Measurements from ENCODE around the gene MAP3K4. TPM values are rescaled to one million over a fixed set of nuclear protein-coding genes. Genes with fewer than 3 reads are reported as not detected.

The MAP3K4 gene
- total RNA-seq, 4 donors from 2014 or later, result 34.9 to 113 (median 52.3) TPM

GRCh38 chr6:161137320-161137719, 145.8 kb downstream of the MAP3K4 start:
- Histone ChIP-seq H3K36me3 (no peaks in the 10 kb centered on the region), H3K4me3 (replicated peaks in 1 of 3) (no peak overlapping the region), H3K27ac (no peak overlapping the region), H3K4me1 (peaks cover 6 to 16% of the 10 kb centered on the region in 2 donors), H3K9me3 (no peaks in the 10 kb centered on the region), H3K27me3 (no peaks in the 10 kb centered on the region)
- 93 to 95% methylated on average over 11 of the region's 11 CpGs for WGBS, 2 donors
- no peak for TF ChIP-seq CTCF (IDR thresholded peaks at IDR 0.05)
- no peak for TF ChIP-seq POLR2A (IDR thresholded peaks at IDR 0.05)
- no peak for DNase-seq
- intact Hi-C loops (cut with DNase I), result no loop called here

- Histone ChIP-seq H3K4me3 (replicated peaks in 1 of 3) (no peak overlapping the region), H3K27ac (no peak overlapping the region), H3K27me3 (no peaks in the 10 kb centered on the region), H3K9me3 (no peaks in the 10 kb centered on the region), H3K36me3 (no peaks in the 10 kb centered on the region), H3K4me1 (peaks cover 6 to 16% of the 10 kb centered on the region in 2 donors)
- intact Hi-C loops (cut with DNase I), result no loop called here
- 96 to 98% methylated on average over 11 to 12 of the region's 12 CpGs for WGBS, 2 donors
- TF ChIP-seq CTCF (IDR thresholded peaks at IDR 0.05), result no peak
- TF ChIP-seq POLR2A (IDR thresholded peaks at IDR 0.05), result no peak
- no peak for DNase-seq
Measured at GRCh38 chr6:161137839-161138542, 146.4 kb downstream of the MAP3K4 start.

- intact Hi-C loops (cut with DNase I), result no loop called here
- Histone ChIP-seq H3K4me1 (peaks cover 6 to 16% of the 10 kb centered on the region in 2 donors), H3K36me3 (no peaks in the 10 kb centered on the region), H3K27me3 (no peaks in the 10 kb centered on the region), H3K4me3 (replicated peaks in 1 of 3) (no peak overlapping the region), H3K27ac (no peak overlapping the region), H3K9me3 (no peaks in the 10 kb centered on the region)
- 93 to 94% methylated on average over 10 to 23 of the region's 23 CpGs for WGBS, 2 donors
- TF ChIP-seq POLR2A (IDR thresholded peaks at IDR 0.05) (no peak), CTCF (IDR thresholded peaks at IDR 0.05) (no peak)
- DNase-seq, result no peak
Measured at GRCh38 chr6:161138543-161139303, 147.2 kb downstream of the MAP3K4 start.

GRCh38 chr6:161139304-161139765, 147.8 kb downstream of the MAP3K4 start:
- no peaks in the 10 kb centered on the region for H3K9me3 ChIP-seq
- no peak overlapping the region for H3K27ac ChIP-seq
- H3K36me3 ChIP-seq, result no peaks in the 10 kb centered on the region
- peaks cover 6 to 16% of the 10 kb centered on the region in 2 donors for H3K4me1 ChIP-seq
- no peak overlapping the region for H3K4me3 ChIP-seq (replicated peaks in 1 of 3)
- WGBS, 2 donors, result 93 to 95% methylated on average over 14 to 17 of the region's 18 CpGs
- no peaks in the 10 kb centered on the region for H3K27me3 ChIP-seq
- no peak for DNase-seq
- intact Hi-C loops (cut with DNase I), result no loop called here
- TF ChIP-seq CTCF (IDR thresholded peaks at IDR 0.05) (no peak), POLR2A (IDR thresholded peaks at IDR 0.05) (no peak)
